DOHH2 (cell line): ENCODE measurements around the gene PDLIM1.

ENCODE experiments used
- H3F3A ChIP-seq: fragments of 200-600 bp; sonication (generic), shearing (Covaris generic); 2 replicates; pipeline ENCODE4 v1.6.0; 2016; ENCODE audit warnings: antibody characterized with exemption, mild to moderate bottlenecking; ENCODE audit not compliant: control insufficient read depth, insufficient read depth
- H3K27ac ChIP-seq: fragments of 200-600 bp; sonication (generic); 2 replicates; pipeline ENCODE4 v1.5.1; 2014; ENCODE audit warnings: low read depth, mild to moderate bottlenecking, low read length, moderate library complexity
- H3K27me3 ChIP-seq: fragments of 200-600 bp; sonication (generic); 2 replicates; pipeline ENCODE4 v1.6.1; 2014; ENCODE audit warnings: mild to moderate bottlenecking, low read length, mixed read lengths; ENCODE audit not compliant: control insufficient read depth
- H3K36me3 ChIP-seq: fragments of 200-600 bp; sonication (generic); 2 replicates; pipeline ENCODE4 v1.6.1; 2014; ENCODE audit warnings: mild to moderate bottlenecking, low read length, moderate library complexity, mixed read lengths; ENCODE audit not compliant: control insufficient read depth
- H3K4me1 ChIP-seq: fragments of 200-600 bp; sonication (generic); 2 replicates; pipeline ENCODE4 v1.6.1; 2014; ENCODE audit warnings: mild to moderate bottlenecking, low read length, mixed read lengths; ENCODE audit not compliant: control insufficient read depth
- H3K4me2 ChIP-seq: fragments of 200-600 bp; sonication (generic); 2 replicates; pipeline ENCODE4 v1.6.0; 2014; ENCODE audit warnings: mild to moderate bottlenecking, low read length, moderate library complexity
- H3K4me3 ChIP-seq: fragments of 200-600 bp; sonication (generic); 2 replicates; pipeline ENCODE4 v1.5.1; 2014; ENCODE audit warnings: mild to moderate bottlenecking, low read length, mixed read lengths
- H3K79me2 ChIP-seq: fragments of 200-600 bp; sonication (generic); 2 replicates; pipeline ENCODE4 v1.6.1; 2014; ENCODE audit warnings: mild to moderate bottlenecking, low read length, mixed read lengths; ENCODE audit not compliant: control insufficient read depth
- H3K9me2 ChIP-seq: fragments of 200-600 bp; sonication (generic); replicated peaks from 2 replicates; pipeline ENCODE4 v1.6.1; 2014; ENCODE audit warnings: mild to moderate bottlenecking, low read length, mixed read lengths; ENCODE audit not compliant: control insufficient read depth
- H3K9me3 ChIP-seq: fragments of 200-600 bp; sonication (generic); 2 replicates; pipeline ENCODE4 v1.6.1; 2014; ENCODE audit warnings: antibody characterized with exemption, low read length, mixed read lengths; ENCODE audit not compliant: control insufficient read depth, insufficient read depth
- H4K20me1 ChIP-seq: fragments of 200-600 bp; sonication (generic); 2 replicates; pipeline ENCODE4 v1.6.0; 2014; ENCODE audit warnings: low read depth, mild to moderate bottlenecking, antibody characterized with exemption, low read length, moderate library complexity; ENCODE audit not compliant: control insufficient read depth, insufficient read depth
- CTCF ChIP-seq: fragments of 200-600 bp; sonication (generic); IDR thresholded peaks from one replicate; pipeline ENCODE4 v1.5.1; 2014; ENCODE audit warnings: antibody characterized with exemption, mild to moderate bottlenecking, low read depth, low read length; ENCODE audit not compliant: poor library complexity, severe bottlenecking
- EZH2phosphoT487 ChIP-seq: fragments of 200-600 bp; sonication (generic); IDR thresholded peaks from 2 replicates; pipeline ENCODE4 v1.6.1; 2017; ENCODE audit warnings: borderline replicate concordance, mild to moderate bottlenecking, antibody characterized with exemption, low read length, moderate library complexity, mixed read lengths

The PDLIM1 gene

GRCh38 chr10:95248989-95249388 lies 41.8 kb downstream of the PDLIM1 start:
- Histone ChIP-seq H3K79me2 (no peaks in the 10 kb centered on the region), H3K27ac (no peak overlapping the region), H3K4me2 (no peak overlapping the region), H3K36me3 (peaks cover 36% of the 10 kb centered on the region), H3F3A (no peaks in the 10 kb centered on the region), H3K4me1 (peaks cover 21% of the 10 kb centered on the region), H3K9me3 (no peaks in the 10 kb centered on the region), H3K9me2 (no peaks in the 10 kb centered on the region), H3K27me3 (no peaks in the 10 kb centered on the region), H3K4me3 (no peak overlapping the region), H4K20me1 (no peaks in the 10 kb centered on the region)
- TF ChIP-seq CTCF (no peak), EZH2phosphoT487 (no peak)

- no peaks in the 10 kb centered on the region for H3K27me3 ChIP-seq
- H4K20me1 ChIP-seq: no peaks in the 10 kb centered on the region
- H3K9me3 ChIP-seq: no peaks in the 10 kb centered on the region
- H3K4me3 ChIP-seq: no peak overlapping the region
- no peaks in the 10 kb centered on the region for H3F3A ChIP-seq
- no peaks in the 10 kb centered on the region for H3K79me2 ChIP-seq
- no peaks in the 10 kb centered on the region for H3K9me2 ChIP-seq
- no peak for TF ChIP-seq EZH2phosphoT487
- TF ChIP-seq CTCF: no peak
- peaks cover 16% of the 10 kb centered on the region for H3K4me1 ChIP-seq
- no peak overlapping the region for H3K27ac ChIP-seq
- no peak overlapping the region for H3K4me2 ChIP-seq
- H3K36me3 ChIP-seq: peaks cover 44% of the 10 kb centered on the region
These were observed 42.8 kb downstream of the PDLIM1 start for GRCh38 chr10:95247881-95248583.

- Histone ChIP-seq H3F3A (no peaks in the 10 kb centered on the region), H3K27ac (no peak overlapping the region), H3K9me3 (no peaks in the 10 kb centered on the region), H3K36me3 (peaks cover 48% of the 10 kb centered on the region), H3K79me2 (no peaks in the 10 kb centered on the region), H3K4me2 (no peak overlapping the region), H3K9me2 (no peaks in the 10 kb centered on the region), H4K20me1 (no peaks in the 10 kb centered on the region), H3K27me3 (no peaks in the 10 kb centered on the region), H3K4me3 (no peak overlapping the region), H3K4me1 (peaks cover 13% of the 10 kb centered on the region)
- TF ChIP-seq CTCF (no peak), EZH2phosphoT487 (no peak)
These were observed 43.5 kb downstream of the PDLIM1 start for GRCh38 chr10:95247200-95247880.
